ENCODE data around the gene PRMT7. TPM values are rescaled to one million over a fixed set of nuclear protein-coding genes. Genes with fewer than 3 reads are reported as not detected.

The PRMT7 gene
- total and polyA plus RNA-seq, 7 experiments from 2014 or later: 42.5 to 95.1 (median 72.6) TPM

GRCh38 chr16:68357521-68357922 lies 46.7 kb downstream of the PRMT7 start:
- H3K27me3 Mint-ChIP-seq: no peaks in the 10 kb centered on the region
- Histone ChIP-seq H3K4me1 (ENCODE audit: control insufficient read depth in 2 of 2, insufficient read depth in 2 of 2, low read length in 2 of 2) (peaks cover 25 to 34% of the 10 kb centered on the region in 2 donors), H3K36me3 (ENCODE audit: control insufficient read depth in 2 of 3, insufficient read depth in 3 of 3, low read length in 3 of 3) (peaks cover 0 to 51% (median 4%) of the 10 kb centered on the region in 3 experiments), H3K9me3 (ENCODE audit: control insufficient read depth in 2 of 3, low read length in 3 of 3) (no peaks in the 10 kb centered on the region), H3K27me3 (ENCODE audit: control insufficient read depth in 2 of 2, insufficient read depth in 2 of 2, low read length in 2 of 2) (no peaks in the 10 kb centered on the region), H3K4me3 (ENCODE audit: low read length) (no peak overlapping the region), H3K27ac (ENCODE audit: low read depth, low read length) (no peak overlapping the region)
- H3K4me3 Mint-ChIP-seq: peak overlapping the region in 7 of 10 donors; percentile 7 to 87 (median 76)
- H3K27ac Mint-ChIP-seq: no peak overlapping the region
- DNase-seq: no peak
- H3K4me1 Mint-ChIP-seq: peaks cover 19 to 49% (median 38%) of the 10 kb centered on the region in 7 donors
- POLR2A ChIA-PET: no interaction called here
- CTCF ChIA-PET: interaction anchor here (0.8 kb wide), 1 partner anchor 131 kb away, joined by 3 read pairs; no protein-coding TSS in a partner anchor
- no peak for ATAC-seq
- no peaks in the 10 kb centered on the region for H3K9me3 Mint-ChIP-seq
- peaks cover 0 to 47% (median 14%) of the 10 kb centered on the region in 5 donors for H3K36me3 Mint-ChIP-seq
- intact Hi-C loops (cut with micrococcal nuclease): loop anchor here in 1 of 2 donors (5.0 kb wide), 1 partner anchor 60 kb away; no protein-coding TSS in a partner anchor

DNA sequence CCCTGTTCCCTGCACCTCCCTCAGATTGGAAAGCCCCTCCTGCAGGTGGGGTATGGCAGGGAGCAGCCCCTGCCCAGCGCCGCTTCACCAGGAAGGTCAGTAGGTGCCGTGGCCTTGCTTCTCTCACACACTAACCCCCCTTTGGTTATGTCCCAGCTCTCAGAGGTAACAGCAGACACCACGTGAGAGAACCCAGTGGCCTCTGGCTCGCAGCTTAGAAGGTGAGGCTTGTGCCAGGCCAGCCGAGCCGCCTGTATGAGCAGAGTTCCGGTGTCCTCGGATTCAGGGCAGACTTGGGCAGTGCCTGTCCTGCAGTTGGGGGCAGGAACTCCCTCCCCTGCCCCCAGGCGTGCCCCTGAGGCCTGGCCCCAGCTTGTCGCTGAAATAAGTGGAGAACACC lies 47.1 kb downstream of the PRMT7 start:
- Histone ChIP-seq H3K27ac (ENCODE audit: low read depth, low read length) (no peak overlapping the region), H3K4me3 (ENCODE audit: low read length) (no peak overlapping the region), H3K27me3 (ENCODE audit: control insufficient read depth in 2 of 2, insufficient read depth in 2 of 2, low read length in 2 of 2) (no peaks in the 10 kb centered on the region), H3K4me1 (ENCODE audit: control insufficient read depth in 2 of 2, insufficient read depth in 2 of 2, low read length in 2 of 2) (peaks cover 25 to 34% of the 10 kb centered on the region in 2 donors), H3K36me3 (ENCODE audit: control insufficient read depth in 2 of 3, insufficient read depth in 3 of 3, low read length in 3 of 3) (peaks cover 0 to 47% (median 4%) of the 10 kb centered on the region in 3 experiments), H3K9me3 (ENCODE audit: control insufficient read depth in 2 of 3, low read length in 3 of 3) (no peaks in the 10 kb centered on the region)
- H3K36me3 Mint-ChIP-seq: peaks cover 0 to 47% (median 12%) of the 10 kb centered on the region in 5 donors
- POLR2A ChIA-PET: no interaction called here
- peak overlapping the region in 1 of 9 donors; percentile 64 for H3K27ac Mint-ChIP-seq
- H3K4me3 Mint-ChIP-seq: peak overlapping the region in 5 of 10 donors; percentile 7 to 87 (median 85)
- CTCF ChIA-PET: interaction anchor here (0.8 kb wide), 1 partner anchor 130 kb away, joined by 3 read pairs; no protein-coding TSS in a partner anchor
- DNase-seq: no peak
- peaks cover 19 to 49% (median 38%) of the 10 kb centered on the region in 7 donors for H3K4me1 Mint-ChIP-seq
- H3K27me3 Mint-ChIP-seq: no peaks in the 10 kb centered on the region
- no peaks in the 10 kb centered on the region for H3K9me3 Mint-ChIP-seq
- ATAC-seq: no peak
- intact Hi-C loops (cut with micrococcal nuclease): loop anchor here in 1 of 2 donors (5.0 kb wide), 1 partner anchor 59 kb away; no protein-coding TSS in a partner anchor

GRCh38 chr16:68358951-68359350 lies 48.1 kb downstream of the PRMT7 start:
- H3K36me3 ChIP-seq (ENCODE audit: control insufficient read depth in 2 of 3, insufficient read depth in 3 of 3, low read length in 3 of 3): peaks cover 0 to 37% (median 4%) of the 10 kb centered on the region in 3 experiments
- H3K27ac ChIP-seq (ENCODE audit: low read depth, low read length): no peak overlapping the region
- H3K9me3 ChIP-seq (ENCODE audit: control insufficient read depth in 2 of 3, low read length in 3 of 3): no peaks in the 10 kb centered on the region
- Mint-ChIP-seq H3K27ac (no peak overlapping the region), H3K27me3 (no peaks in the 10 kb centered on the region), H3K4me3 (no peak overlapping the region), H3K36me3 (peaks cover 0 to 39% (median 8%) of the 10 kb centered on the region in 5 donors), H3K4me1 (peaks cover 20 to 50% (median 39%) of the 10 kb centered on the region in 7 donors), H3K9me3 (no peaks in the 10 kb centered on the region)
- ATAC-seq (no peak), DNase-seq (no peak)
- H3K4me3 ChIP-seq (ENCODE audit: low read length): no peak overlapping the region
- intact Hi-C loops (cut with micrococcal nuclease): loop anchor here in 1 of 2 donors (5.0 kb wide), 1 partner anchor 58 kb away; no protein-coding TSS in a partner anchor
- H3K27me3 ChIP-seq (ENCODE audit: control insufficient read depth in 2 of 2, insufficient read depth in 2 of 2, low read length in 2 of 2): no peaks in the 10 kb centered on the region
- CTCF ChIA-PET: interaction anchor here (0.5 kb wide), 1 partner anchor 151 kb away, joined by 3 read pairs; no protein-coding TSS in a partner anchor
- POLR2A ChIA-PET: no interaction called here
- H3K4me1 ChIP-seq (ENCODE audit: control insufficient read depth in 2 of 2, insufficient read depth in 2 of 2, low read length in 2 of 2): peaks cover 25 to 34% of the 10 kb centered on the region in 2 donors

DNA sequence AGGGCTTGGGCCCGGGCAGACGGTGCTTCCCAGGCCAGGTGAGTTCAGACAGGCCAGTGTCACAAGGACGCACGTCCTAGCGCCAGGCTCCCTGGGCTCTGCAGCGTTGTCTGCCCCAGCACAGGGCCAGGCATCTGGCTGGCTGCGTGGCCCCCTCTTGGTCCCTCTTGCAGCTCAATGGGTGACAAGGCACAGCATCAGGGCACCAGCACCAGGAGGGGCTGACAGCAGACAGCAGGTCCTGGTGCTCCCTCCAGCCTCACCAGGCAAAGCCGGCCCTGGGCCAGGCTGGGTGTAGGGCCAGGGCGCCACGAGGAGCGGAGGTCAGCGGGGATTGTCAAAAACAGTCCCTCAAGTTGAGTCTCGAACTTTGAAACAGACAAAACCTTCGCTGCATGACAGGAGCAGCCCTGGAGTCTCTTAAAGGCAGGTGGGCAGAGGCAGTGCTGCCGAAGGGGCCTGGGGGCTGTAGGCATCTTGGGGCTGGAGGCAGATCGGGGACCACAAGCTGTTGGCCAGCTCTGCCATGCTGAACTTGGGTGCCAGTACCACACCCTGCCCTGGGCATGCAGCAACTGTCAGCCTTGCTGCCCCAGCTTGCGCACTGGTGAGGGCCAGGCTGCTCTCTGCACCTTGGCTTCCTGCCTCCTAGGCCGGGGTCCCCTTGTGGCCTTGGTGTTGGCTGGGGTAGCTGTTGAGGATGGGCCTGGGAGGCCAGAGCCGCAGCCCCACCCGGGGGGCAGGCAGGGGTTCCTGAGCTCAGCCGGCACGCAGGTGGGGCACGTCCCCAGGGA lies 48.8 kb downstream of the PRMT7 start:
- peaks cover 21 to 51% (median 43%) of the 10 kb centered on the region in 7 donors for H3K4me1 Mint-ChIP-seq

GRCh38 chr16:68360547-68360946 lies 49.7 kb downstream of the PRMT7 start:
- H3K4me3 ChIP-seq (ENCODE audit: low read length): no peak overlapping the region
- peaks cover 12 to 45% (median 35%) of the 10 kb centered on the region in 7 donors for H3K4me1 Mint-ChIP-seq
- ATAC-seq (no peak), DNase-seq (no peak)
- H3K4me3 Mint-ChIP-seq: no peak overlapping the region
- peaks cover 0 to 2% (median 0%) of the 10 kb centered on the region in 5 donors for H3K27me3 Mint-ChIP-seq
- no peaks in the 10 kb centered on the region for H3K9me3 Mint-ChIP-seq
- no peak overlapping the region for H3K27ac ChIP-seq (ENCODE audit: low read depth, low read length)
- no peaks in the 10 kb centered on the region for H3K27me3 ChIP-seq (ENCODE audit: control insufficient read depth in 2 of 2, insufficient read depth in 2 of 2, low read length in 2 of 2)
- peaks cover 24 to 34% of the 10 kb centered on the region in 2 donors for H3K4me1 ChIP-seq (ENCODE audit: control insufficient read depth in 2 of 2, insufficient read depth in 2 of 2, low read length in 2 of 2)
- ChIA-PET CTCF (no interaction called here), POLR2A (no interaction called here)
- no peaks in the 10 kb centered on the region for H3K9me3 ChIP-seq (ENCODE audit: control insufficient read depth in 2 of 3, low read length in 3 of 3)
- peaks cover 0 to 25% (median 4%) of the 10 kb centered on the region in 3 experiments for H3K36me3 ChIP-seq (ENCODE audit: control insufficient read depth in 2 of 3, insufficient read depth in 3 of 3, low read length in 3 of 3)
- intact Hi-C loops (cut with micrococcal nuclease): no loop called here
- H3K36me3 Mint-ChIP-seq: peaks cover 0 to 26% (median 4%) of the 10 kb centered on the region in 5 donors
- H3K27ac Mint-ChIP-seq: peak overlapping the region in 1 of 9 donors; percentile 20

More for the DNA sequence above, 48.8 kb downstream of the PRMT7 start:
- Mint-ChIP-seq H3K36me3 (peaks cover 0 to 34% (median 5%) of the 10 kb centered on the region in 5 donors), H3K27ac (no peak overlapping the region), H3K9me3 (no peaks in the 10 kb centered on the region), H3K4me3 (no peak overlapping the region), H3K27me3 (no peaks in the 10 kb centered on the region)
- Histone ChIP-seq H3K4me1 (ENCODE audit: control insufficient read depth in 2 of 2, insufficient read depth in 2 of 2, low read length in 2 of 2) (peaks cover 25 to 38% of the 10 kb centered on the region in 2 donors), H3K27ac (ENCODE audit: low read depth, low read length) (no peak overlapping the region), H3K4me3 (ENCODE audit: low read length) (no peak overlapping the region), H3K36me3 (ENCODE audit: control insufficient read depth in 2 of 3, insufficient read depth in 3 of 3, low read length in 3 of 3) (peaks cover 0 to 31% (median 4%) of the 10 kb centered on the region in 3 experiments), H3K27me3 (ENCODE audit: control insufficient read depth in 2 of 2, insufficient read depth in 2 of 2, low read length in 2 of 2) (no peaks in the 10 kb centered on the region), H3K9me3 (ENCODE audit: control insufficient read depth in 2 of 3, low read length in 3 of 3) (no peaks in the 10 kb centered on the region)
- CTCF ChIA-PET: interaction anchor here (0.5 kb wide), 1 partner anchor 150 kb away, joined by 3 read pairs; no protein-coding TSS in a partner anchor
- ATAC-seq: no peak
- no peak for DNase-seq
- POLR2A ChIA-PET: interaction anchor here (0.9 kb wide), 1 partner anchor 12 kb away, joined by 3 read pairs; no protein-coding TSS in a partner anchor
- intact Hi-C loops (cut with micrococcal nuclease): loop anchor here in 1 of 2 donors (5.0 kb wide), 1 partner anchor 58 kb away; no protein-coding TSS in a partner anchor

DNA sequence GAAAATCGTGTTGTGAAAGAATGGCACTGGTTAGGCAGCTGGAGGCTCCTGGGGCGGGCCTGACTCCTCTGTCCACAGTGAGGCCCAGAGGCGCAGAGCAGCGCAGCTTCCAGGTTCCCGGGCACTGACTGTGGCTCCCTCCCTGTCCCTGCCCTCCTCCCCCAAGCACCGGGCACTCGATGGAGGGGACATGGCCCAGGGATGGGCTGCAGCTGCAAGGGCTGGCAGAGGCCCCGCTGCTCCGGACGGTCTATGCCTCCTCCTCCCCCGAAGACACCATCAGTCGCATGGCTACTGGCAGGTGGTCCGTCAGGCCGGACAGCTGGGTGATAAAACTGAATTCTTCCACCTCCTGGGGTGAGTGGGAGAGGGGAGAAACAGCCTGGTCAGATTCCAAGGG lies 50.1 kb downstream of the PRMT7 start:
- no peaks in the 10 kb centered on the region for H3K9me3 Mint-ChIP-seq
- no peaks in the 10 kb centered on the region for H3K27me3 ChIP-seq (ENCODE audit: control insufficient read depth in 2 of 2, insufficient read depth in 2 of 2, low read length in 2 of 2)
- peaks cover 0 to 25% (median 4%) of the 10 kb centered on the region in 3 experiments for H3K36me3 ChIP-seq (ENCODE audit: control insufficient read depth in 2 of 3, insufficient read depth in 3 of 3, low read length in 3 of 3)
- no peak overlapping the region for H3K4me3 Mint-ChIP-seq
- intact Hi-C loops (cut with micrococcal nuclease): no loop called here
- CTCF ChIA-PET: no interaction called here
- H3K4me3 ChIP-seq (ENCODE audit: low read length): no peak overlapping the region
- peaks cover 15 to 41% (median 31%) of the 10 kb centered on the region in 7 donors for H3K4me1 Mint-ChIP-seq
- H3K27me3 Mint-ChIP-seq: peaks cover 0 to 2% (median 0%) of the 10 kb centered on the region in 5 donors
- no peaks in the 10 kb centered on the region for H3K9me3 ChIP-seq (ENCODE audit: control insufficient read depth in 2 of 3, low read length in 3 of 3)
- peaks cover 0 to 25% (median 4%) of the 10 kb centered on the region in 5 donors for H3K36me3 Mint-ChIP-seq
- no peak overlapping the region for H3K27ac Mint-ChIP-seq
- ATAC-seq: no peak
- POLR2A ChIA-PET: no interaction called here
- no peak for DNase-seq
- no peak overlapping the region for H3K27ac ChIP-seq (ENCODE audit: low read depth, low read length)
- H3K4me1 ChIP-seq (ENCODE audit: control insufficient read depth in 2 of 2, insufficient read depth in 2 of 2, low read length in 2 of 2): peaks cover 20 to 29% of the 10 kb centered on the region in 2 donors
